ENCODE results near the gene ANKRD40. TPM values are rescaled to one million over a fixed set of nuclear protein-coding genes. Genes with fewer than 3 reads are reported as not detected.

ANKRD40 gene, protein sequence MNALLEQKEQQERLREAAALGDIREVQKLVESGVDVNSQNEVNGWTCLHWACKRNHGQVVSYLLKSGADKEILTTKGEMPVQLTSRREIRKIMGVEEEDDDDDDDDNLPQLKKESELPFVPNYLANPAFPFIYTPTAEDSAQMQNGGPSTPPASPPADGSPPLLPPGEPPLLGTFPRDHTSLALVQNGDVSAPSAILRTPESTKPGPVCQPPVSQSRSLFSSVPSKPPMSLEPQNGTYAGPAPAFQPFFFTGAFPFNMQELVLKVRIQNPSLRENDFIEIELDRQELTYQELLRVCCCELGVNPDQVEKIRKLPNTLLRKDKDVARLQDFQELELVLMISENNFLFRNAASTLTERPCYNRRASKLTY
- 50.4 to 53.3 TPM (median 50.9 TPM) in 5 replicates for total RNA-seq (2022; extraction: Qiagen RNA extraction; ENCODE audit: low read depth)

DNA sequence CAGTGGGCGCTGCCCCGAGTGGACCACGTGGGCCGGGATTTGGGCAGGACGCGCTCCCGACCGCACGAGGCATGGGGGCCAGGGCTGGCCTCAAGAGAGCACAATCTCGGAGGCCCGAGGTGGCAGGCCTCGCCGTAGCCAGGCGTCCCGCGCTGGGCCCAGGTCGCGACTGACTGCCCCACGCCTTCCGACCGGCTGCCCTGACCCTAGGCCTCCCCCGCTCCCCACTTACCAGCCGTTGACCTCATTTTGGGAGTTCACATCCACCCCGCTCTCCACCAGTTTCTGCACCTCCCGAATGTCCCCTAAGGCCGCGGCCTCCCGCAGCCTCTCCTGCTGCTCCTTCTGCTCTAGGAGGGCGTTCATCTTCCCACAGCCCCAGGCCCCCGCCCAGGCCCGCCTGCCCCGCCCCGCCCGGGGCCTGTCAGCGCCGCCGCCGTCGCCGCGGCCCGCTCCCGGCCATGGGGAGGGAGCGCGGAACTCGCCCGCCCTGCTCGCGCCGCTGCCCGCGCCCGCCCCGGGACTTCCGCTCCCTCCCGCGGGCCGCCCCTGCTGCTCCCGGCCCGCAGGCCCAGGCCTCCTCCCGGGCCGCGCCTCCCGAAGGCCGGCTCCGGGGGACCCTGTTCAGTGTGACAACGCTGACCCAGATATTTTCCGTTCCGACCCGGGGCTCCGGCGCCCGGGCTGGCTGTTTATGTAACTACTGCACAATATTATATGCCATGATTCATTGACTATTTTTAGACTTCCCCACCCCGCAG is at the start of gene ANKRD40:
Gene ANKRD40 (minus strand): TSS at position 626 of the 761 bp plus-strand sequence. CDS start 260 bp downstream, at position 366.

DNA sequence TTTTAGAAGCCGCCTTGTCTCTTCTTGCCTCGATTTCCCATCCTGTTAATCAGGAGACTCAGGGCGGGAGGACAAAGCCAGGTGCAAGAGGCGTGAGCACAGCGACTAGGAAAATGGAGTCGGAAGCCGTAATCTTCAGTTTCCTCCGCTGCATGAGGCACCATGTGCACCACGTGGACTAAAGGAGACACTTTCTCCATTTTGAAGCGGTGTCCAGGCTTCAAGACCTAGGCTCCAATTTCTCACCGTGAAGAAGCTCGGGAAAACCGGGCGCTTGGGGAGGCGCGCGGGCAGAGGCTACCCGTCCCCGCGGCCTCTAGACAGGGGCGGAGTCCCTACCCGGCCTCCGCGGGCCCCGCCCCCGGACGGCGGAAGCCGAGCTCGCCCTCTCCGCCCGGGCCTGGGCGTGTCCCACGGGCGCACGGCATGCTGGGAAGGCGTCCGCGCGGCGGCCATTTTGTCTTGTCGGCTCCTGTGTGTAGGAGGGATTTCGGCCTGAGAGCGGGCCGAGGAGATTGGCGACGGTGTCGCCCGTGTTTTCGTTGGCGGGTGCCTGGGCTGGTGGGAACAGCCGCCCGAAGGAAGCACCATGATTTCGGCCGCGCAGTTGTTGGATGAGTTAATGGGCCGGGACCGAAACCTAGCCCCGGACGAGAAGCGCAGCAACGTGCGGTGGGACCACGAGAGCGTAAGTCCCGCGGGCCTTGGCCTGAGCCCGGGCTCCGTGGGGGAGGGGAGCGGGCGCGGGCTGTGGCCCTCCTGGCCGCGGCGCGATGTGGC is 11.6 kb upstream of the ANKRD40 start, which contains the start of gene LUC7L3:
Gene LUC7L3 (plus strand): TSS at position 460 of the 780 bp plus-strand sequence. CDS start 130 bp downstream, at position 590.

Other genes starting within 250 kb of the ANKRD40 start
- gene CHAD, start 239.0 kb downstream of the ANKRD40 start, total RNA-seq (2022; extraction: Qiagen RNA extraction; ENCODE audit: low read depth), result not detected in 5 replicates
- 26.5 to 36.3 TPM (median 32.8 TPM) in 5 replicates for gene RSAD1, start 229.1 kb downstream of the ANKRD40 start, total RNA-seq (2022; extraction: Qiagen RNA extraction; ENCODE audit: low read depth)
- gene MYCBPAP, start 199.5 kb downstream of the ANKRD40 start, total RNA-seq (2022; extraction: Qiagen RNA extraction; ENCODE audit: low read depth), result 0.35 to 0.60 TPM (median 0.39 TPM) in 5 replicates
- gene EPN3, start 175.2 kb downstream of the ANKRD40 start, total RNA-seq (2022; extraction: Qiagen RNA extraction; ENCODE audit: low read depth), result 0.17 to 0.78 TPM (median 0.23 TPM) in 5 replicates
- gene SPATA20, start 160.7 kb downstream of the ANKRD40 start, total RNA-seq (2022; extraction: Qiagen RNA extraction; ENCODE audit: low read depth), result 68.4 to 89.0 TPM (median 81.4 TPM) in 5 replicates
- gene CACNA1G, start 147.2 kb downstream of the ANKRD40 start, total RNA-seq (2022; extraction: Qiagen RNA extraction; ENCODE audit: low read depth), result 3.4 to 5.3 TPM (median 4.6 TPM) in 5 replicates
- 116 to 158 TPM (median 140 TPM) in 5 replicates for gene ABCC3, start 73.0 kb downstream of the ANKRD40 start, total RNA-seq (2022; extraction: Qiagen RNA extraction; ENCODE audit: low read depth)
- gene LUC7L3, start 11.7 kb upstream of the ANKRD40 start, total RNA-seq (2022; extraction: Qiagen RNA extraction; ENCODE audit: low read depth), result 55.7 to 106 TPM (median 92.9 TPM) in 5 replicates
- not detected in 5 replicates for gene ANKRD40CL, start 59.6 kb upstream of the ANKRD40 start, total RNA-seq (2022; extraction: Qiagen RNA extraction; ENCODE audit: low read depth)
- not detected in 5 replicates for gene WFIKKN2, start 127.7 kb upstream of the ANKRD40 start, total RNA-seq (2022; extraction: Qiagen RNA extraction; ENCODE audit: low read depth)
- 89.6 to 102 TPM (median 94.0 TPM) in 5 replicates for gene TOB1, start 158.4 kb upstream of the ANKRD40 start, total RNA-seq (2022; extraction: Qiagen RNA extraction; ENCODE audit: low read depth)